Right hindlimb (tissue), 1 donor: ENCODE measurements around the gene TCOF1.

ENCODE experiments used
- DNase-seq: peaks from one replicate; pipeline ENCODE4 v3.0.0-alpha.2; 2018

Gene TCOF1

DNA sequence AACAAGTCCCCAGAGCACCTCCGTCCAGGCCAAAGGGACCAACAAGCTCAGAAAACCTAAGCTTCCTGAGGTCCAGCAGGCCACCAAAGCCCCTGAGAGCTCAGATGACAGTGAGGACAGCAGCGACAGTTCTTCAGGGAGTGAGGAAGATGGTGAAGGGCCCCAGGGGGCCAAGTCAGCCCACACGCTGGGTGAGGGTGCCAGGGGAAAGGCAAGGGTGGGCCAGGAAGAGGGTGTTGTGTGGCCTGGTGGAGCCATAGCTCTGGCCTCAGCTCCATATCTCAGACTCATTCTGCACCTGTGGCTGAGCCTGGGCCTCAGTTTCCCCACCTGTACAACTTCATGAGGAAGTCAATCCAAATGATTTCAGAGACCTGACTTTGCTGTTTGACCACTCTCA is 34.5 kb downstream of the TCOF1 start:
- no peak for DNase-seq

- no peak for DNase-seq
Measured at GRCh38 chr5:150392680-150393079, 35.2 kb downstream of the TCOF1 start.

- DNase-seq: no peak
Measured at GRCh38 chr5:150393096-150393645, 35.7 kb downstream of the TCOF1 start.

DNA sequence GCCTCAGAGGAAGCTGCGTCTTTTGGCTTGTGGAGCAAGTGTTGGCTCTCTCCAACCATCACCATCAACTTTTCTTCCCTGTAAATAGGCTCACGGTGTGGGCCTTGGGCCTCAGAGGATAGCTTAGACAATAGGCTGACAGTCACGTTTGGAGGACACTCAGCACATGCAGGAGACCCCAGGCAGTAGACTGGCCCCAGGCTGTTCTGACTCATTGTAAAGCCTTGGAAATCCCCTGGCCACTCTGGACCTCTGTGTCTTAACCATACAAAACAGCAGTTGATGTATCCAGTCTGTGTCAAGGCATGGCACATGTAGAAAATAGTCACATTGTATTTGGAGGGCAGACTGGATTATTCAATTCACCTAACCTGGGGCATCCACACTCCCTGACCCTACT is 36.6 kb downstream of the TCOF1 start:
- no peak for DNase-seq

DNA sequence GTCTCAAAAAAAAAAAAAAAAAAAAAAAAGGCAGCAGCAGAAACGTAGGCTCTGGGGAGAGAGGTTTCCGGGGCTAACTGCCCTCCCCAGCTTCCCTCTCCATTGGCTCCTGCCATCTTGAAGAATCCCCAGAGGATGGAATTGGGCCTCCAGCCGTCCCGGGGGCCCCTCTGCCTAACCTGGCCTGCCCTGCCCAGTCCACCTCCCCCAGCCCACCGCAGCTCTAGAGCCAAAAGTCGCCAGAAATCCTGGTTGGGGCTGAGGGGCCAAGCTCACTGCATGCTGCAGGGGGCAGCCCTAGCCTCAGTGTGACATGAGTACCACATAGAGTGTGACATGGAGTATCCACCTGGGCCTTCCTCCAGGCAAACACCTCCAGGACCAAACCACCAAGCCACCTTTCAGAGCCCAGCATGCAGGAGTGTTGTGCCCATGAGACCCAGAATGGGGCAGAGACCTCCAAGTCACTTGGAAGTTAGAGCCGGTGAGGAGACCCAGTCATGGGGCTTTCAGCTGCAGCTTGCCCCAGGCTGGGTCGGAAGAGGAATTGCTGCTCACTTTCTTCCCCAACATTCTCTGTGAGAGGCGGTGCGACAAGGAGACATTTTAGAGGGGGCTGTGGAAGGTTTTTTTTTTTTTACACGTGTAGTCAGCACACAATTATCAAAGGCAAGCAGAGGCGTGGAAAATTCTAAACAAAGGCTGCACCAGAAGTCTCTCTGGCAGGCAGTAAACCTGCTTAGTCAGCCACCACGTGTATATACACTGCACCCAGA is 37.6 kb downstream of the TCOF1 start:
- no peak for DNase-seq

DNA sequence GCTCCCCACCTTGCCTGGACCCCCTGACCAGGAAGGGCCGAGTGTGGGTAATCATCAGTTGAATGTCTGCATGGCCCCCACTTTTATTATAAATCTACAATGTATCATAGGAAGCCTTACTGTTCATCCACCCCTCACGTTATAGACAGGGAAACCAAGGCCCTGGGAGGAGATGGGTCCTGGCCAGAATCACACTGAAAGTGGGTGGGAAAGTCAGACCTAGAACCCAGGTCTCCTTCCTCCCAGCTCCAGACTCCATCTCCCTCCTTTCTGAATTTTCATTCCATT is 38.1 kb downstream of the TCOF1 start:
- DNase-seq: no peak

- DNase-seq: no peak
Measured at GRCh38 chr5:150396267-150396666, 38.8 kb downstream of the TCOF1 start.

- no peak for DNase-seq
Measured at GRCh38 chr5:150397146-150397781, 39.8 kb downstream of the TCOF1 start.

DNA sequence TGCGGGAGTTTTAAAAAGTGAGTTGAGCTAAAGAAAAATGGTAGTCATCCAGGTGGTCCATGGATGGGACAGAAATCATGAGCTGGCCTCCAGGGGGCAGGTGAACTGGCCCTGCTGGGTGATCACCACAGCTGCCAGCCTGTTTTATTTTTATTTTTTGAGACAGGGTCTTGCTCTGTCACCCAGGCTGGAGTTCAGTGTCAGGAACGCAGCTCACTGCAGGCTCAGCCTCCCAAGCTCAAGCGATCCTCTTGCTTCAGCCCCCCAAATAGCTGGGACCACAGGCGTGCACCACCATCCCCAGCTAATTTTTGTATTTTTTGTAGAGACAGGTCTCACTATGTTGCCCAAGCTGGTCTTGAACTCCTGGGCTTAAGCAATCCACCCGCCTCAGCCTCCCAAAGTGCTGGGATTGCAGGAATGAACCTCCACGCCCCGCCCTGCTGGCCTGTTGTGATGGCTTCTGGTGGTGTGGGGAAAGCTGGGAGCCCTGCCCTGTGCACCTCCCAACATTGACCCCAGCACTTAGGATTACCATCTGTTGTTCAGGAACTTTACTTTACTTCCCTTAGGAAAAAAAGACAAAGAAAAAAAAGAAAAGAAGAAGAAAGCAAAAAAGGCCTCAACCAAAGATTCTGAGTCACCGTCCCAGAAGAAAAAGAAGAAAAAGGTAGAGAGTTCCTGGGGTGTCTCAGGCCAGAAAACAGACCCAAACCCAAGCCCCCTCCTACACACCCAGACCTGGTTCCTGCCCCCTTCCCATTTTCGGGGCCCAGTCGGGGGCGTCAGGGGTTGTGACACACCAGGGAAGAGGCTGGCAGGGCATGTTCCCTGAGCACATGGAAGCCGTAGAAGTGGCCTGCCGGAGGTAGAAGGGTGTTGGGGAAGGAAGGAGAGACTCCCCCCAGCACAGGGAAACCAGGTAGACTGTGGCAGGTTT is 40.6 kb downstream of the TCOF1 start:
- DNase-seq: no peak

DNA sequence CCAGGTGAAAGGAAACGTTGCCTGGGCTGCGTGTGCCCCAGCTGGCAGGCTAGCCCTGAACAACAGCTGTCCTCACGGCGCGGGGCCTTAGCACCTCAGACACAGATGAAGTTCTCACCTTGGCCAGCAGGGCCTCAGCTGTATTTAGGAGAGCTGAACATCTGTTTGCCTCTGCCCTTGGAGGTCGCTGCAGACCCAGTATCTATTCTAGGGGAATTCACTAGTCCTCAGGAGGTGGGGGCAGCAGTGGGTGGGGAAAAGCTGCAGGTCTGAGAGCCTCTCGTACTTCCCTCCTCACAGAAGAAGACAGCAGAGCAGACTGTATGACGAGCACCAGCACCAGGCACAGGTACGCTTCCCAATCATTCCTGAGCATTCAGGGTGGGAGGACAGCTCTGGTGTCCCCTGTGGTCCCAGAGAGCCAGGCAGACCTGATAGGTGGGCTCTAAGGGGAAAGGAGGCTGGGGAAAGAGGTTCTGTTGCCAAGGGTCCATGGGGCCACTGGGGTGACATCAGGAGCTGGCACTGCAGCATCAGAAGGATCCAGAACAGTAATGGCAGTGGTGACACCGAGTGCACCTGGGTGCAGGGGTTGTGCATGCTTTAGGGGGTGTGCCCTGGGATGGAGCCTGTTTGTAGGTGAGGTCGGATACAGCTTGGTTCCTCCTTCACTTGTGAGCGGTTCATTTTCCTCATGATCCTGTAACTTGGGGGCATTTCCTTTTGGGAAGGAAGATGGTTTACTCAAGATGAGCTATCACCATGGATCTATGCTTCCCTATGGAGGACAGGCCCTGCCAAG is 41.4 kb downstream of the TCOF1 start:
- no peak for DNase-seq

GRCh38 chr5:150399524-150400211 is 42.2 kb downstream of the TCOF1 start:
- DNase-seq: no peak

GRCh38 chr5:150400316-150401075 is 43.0 kb downstream of the TCOF1 start:
- DNase-seq: no peak

GRCh38 chr5:150401076-150401375 is 43.5 kb downstream of the TCOF1 start:
- DNase-seq: no peak

- DNase-seq: no peak
Measured at GRCh38 chr5:150401376-150402228, 44.1 kb downstream of the TCOF1 start.

DNA sequence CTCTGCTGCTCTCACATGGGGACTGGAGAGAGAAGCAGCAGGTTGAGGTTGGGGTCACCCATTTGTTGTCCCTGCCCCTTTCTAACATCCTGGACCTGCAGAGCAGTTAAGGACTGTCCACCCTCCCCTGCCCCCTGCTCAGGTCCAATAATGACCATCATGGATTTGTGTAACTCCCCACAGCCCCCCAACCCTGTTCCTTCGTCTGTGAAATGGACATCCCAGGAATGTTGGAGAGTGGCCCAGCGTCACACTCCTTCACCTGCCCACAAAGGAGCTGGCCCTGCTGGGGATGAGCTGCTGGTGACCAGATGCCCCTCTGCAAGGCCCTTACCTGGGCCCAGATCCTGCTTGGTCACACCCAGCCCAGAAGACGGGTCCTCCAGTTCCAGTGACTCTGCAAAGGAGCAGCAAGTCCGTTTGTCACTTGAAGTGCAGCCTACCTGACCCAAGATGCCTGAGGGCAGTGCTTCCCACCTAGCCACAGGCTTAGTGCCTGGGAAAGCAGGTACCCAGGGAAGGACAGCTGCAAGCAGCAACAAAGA is 44.8 kb downstream of the TCOF1 start:
- no peak for DNase-seq

DNA sequence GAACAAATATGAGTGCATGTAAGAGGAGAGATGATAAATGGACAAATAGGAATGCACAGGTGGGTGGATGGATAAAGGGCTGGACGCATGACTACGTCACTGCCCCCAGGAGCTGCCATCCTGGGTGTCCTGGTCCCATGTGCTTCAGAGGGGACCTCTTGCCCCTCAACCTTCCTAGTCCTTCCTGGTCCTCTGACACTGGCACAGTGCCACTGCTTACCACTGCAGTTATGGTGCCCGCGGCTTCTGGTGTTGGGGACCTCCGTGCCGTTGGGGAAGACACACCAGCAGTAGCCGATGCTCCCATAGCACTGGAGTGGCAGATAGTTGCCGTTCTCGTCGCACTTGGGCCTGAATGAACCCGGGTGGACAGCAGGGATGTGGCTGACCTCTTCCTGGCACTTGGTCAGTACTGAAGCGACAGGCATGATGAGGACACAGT is 45.4 kb downstream of the TCOF1 start:
- DNase-seq: no peak

GRCh38 chr5:150404121-150404520 is 46.6 kb downstream of the TCOF1 start:
- no peak for DNase-seq

- DNase-seq: no peak
Measured at GRCh38 chr5:150404535-150404934, 47.0 kb downstream of the TCOF1 start.

GRCh38 chr5:150404941-150405816 is 47.7 kb downstream of the TCOF1 start:
- no peak for DNase-seq
